IMR-90 (cell line): Measurements from ENCODE around the gene NOSTRIN.

Experiments
- BHLHE40 ChIP-seq: fragments of 150-350 bp; IDR thresholded peaks from 2 replicates; pipeline ENCODE4 v1.6.1; 2016; ENCODE audit warnings: mild to moderate bottlenecking, low read depth, low read length
- CEBPB ChIP-seq: IDR thresholded peaks from 2 replicates; pipeline ENCODE4 v1.6.1; 2012; ENCODE audit warnings: low read depth, low read length, improper control_type of control experiment
- MAFK ChIP-seq: IDR thresholded peaks from 2 replicates; pipeline ENCODE4 v1.6.1; 2012; ENCODE audit warnings: low read depth, low read length, improper control_type of control experiment
- POLR2A ChIP-seq: IDR thresholded peaks from 2 replicates; pipeline ENCODE4 v1.6.1; 2012; ENCODE audit warnings: mild to moderate bottlenecking, low read depth, low read length
- RAD21 ChIP-seq: IDR thresholded peaks from 2 replicates; pipeline ENCODE4 v1.6.1; 2012; ENCODE audit warnings: low read length, improper control_type of control experiment
- RCOR1 ChIP-seq: IDR thresholded peaks from 2 replicates; pipeline ENCODE4 v1.6.1; 2012; ENCODE audit warnings: mild to moderate bottlenecking, low read length, improper control_type of control experiment; ENCODE audit not compliant: insufficient replicate concordance
- SMC3 ChIP-seq: fragments of 150-350 bp; IDR thresholded peaks from 2 replicates; pipeline ENCODE4 v1.6.1; 2016; ENCODE audit warnings: low read depth, mild to moderate bottlenecking, antibody characterized with exemption, low read length, moderate library complexity
- TF ChIP-seq, protein P1 (sequence below): conservative IDR thresholded peaks from 2 replicates; pipeline ENCODE4 v1.5.1; 2012; ENCODE audit warnings: mild to moderate bottlenecking, low read depth, low read length, improper control_type of control experiment
- TF ChIP-seq, protein P2 (sequence below): fragments of 150-350 bp; IDR thresholded peaks from 2 replicates; pipeline ENCODE4 v1.6.1; 2016; ENCODE audit warnings: low read depth, mild to moderate bottlenecking, low read length, moderate library complexity, borderline replicate concordance

DNA sequence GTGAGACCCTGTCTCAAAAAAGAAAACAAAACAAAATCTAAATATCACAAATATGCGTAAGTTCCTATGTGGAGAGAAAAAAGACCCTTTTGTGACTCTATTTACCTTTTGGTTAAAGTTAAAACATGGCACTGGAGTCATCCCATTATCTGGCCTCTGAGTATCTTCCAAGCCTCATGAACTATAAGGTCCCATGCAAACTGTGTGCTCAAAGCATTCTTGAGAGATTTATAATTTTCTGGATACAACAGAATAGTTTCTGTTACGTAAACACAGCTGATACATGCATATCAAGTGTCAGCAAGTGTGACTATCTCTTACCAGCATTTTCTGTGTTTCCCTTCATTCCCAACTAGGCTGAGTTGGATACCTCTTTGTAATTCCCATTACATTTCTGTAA is 8.8 kb upstream of the NOSTRIN start:
- TF ChIP-seq, protein P1, sequence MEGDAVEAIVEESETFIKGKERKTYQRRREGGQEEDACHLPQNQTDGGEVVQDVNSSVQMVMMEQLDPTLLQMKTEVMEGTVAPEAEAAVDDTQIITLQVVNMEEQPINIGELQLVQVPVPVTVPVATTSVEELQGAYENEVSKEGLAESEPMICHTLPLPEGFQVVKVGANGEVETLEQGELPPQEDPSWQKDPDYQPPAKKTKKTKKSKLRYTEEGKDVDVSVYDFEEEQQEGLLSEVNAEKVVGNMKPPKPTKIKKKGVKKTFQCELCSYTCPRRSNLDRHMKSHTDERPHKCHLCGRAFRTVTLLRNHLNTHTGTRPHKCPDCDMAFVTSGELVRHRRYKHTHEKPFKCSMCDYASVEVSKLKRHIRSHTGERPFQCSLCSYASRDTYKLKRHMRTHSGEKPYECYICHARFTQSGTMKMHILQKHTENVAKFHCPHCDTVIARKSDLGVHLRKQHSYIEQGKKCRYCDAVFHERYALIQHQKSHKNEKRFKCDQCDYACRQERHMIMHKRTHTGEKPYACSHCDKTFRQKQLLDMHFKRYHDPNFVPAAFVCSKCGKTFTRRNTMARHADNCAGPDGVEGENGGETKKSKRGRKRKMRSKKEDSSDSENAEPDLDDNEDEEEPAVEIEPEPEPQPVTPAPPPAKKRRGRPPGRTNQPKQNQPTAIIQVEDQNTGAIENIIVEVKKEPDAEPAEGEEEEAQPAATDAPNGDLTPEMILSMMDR, result no peak
- TF ChIP-seq, protein P2, sequence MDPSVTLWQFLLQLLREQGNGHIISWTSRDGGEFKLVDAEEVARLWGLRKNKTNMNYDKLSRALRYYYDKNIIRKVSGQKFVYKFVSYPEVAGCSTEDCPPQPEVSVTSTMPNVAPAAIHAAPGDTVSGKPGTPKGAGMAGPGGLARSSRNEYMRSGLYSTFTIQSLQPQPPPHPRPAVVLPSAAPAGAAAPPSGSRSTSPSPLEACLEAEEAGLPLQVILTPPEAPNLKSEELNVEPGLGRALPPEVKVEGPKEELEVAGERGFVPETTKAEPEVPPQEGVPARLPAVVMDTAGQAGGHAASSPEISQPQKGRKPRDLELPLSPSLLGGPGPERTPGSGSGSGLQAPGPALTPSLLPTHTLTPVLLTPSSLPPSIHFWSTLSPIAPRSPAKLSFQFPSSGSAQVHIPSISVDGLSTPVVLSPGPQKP, result no peak
- TF ChIP-seq RCOR1 (no peak), POLR2A (no peak), SMC3 (no peak), BHLHE40 (no peak), RAD21 (no peak), CEBPB (no peak), MAFK (no peak)
